Measurements from ENCODE around the gene ARL4A. TPM values are rescaled to one million over a fixed set of nuclear protein-coding genes. Genes with fewer than 3 reads are reported as not detected.

ARL4A gene
- total RNA-seq, 1 experiment from 2014 or later = 39.4 TPM

DNA sequence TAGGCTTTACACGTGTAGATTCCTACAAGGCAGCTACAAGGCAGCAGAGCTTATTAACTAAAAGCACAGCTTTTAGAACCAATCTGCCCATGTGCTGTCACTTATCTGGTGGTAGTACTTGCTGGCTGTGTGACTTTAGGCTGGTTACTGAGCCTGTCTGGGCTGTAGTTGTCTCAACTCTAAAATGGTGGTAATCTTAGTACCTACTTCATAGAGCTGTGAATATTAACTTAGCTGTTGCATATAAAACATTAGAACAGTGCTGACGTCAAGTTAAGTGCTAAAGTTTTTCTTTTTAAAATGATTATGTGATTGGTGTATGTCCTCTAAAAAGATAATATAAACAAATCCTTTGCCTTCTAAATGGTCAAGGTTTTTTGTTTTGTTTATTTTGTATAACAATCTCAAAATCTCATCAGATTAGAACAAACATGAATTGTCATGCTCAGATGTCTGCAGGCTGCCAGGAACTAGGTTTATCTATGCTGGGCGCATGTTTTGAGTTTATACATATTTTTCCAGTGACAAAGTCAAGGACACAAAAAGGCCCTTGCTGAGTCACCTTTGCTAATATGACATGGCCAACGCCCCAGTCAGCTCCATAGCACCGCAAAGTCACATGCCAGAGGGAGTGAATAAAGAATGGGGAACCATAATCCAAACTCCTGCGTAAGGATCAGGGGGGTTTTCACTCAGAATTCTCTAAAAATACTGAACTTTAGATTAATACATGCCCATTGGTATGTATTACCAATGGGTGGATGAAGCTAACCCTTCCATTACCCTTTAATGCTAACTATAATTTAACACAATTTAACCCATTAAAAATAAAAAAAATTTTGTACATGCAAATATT lies 39.8 kb upstream of the ARL4A start:
- no peaks in the 10 kb centered on the region for H3K36me3 Mint-ChIP-seq (ENCODE audit: insufficient read depth in 1 of 3, low read depth in 3 of 3)
- no peak overlapping the region for H4K91ac ChIP-seq (ENCODE audit: insufficient read length, low read depth, low read length)
- no peak overlapping the region for H2BK20ac ChIP-seq (ENCODE audit: low read depth, low read length, poor library complexity, severe bottlenecking)
- peaks cover 5% of the 10 kb centered on the region; the same call in 1 of the 2 replicates for H3K4me1 ChIP-seq (ENCODE audit: insufficient read depth, low read length)
- DNase-seq = no peak
- no peak overlapping the region for H2AFZ ChIP-seq (ENCODE audit: low read length)
- H3K79me2 ChIP-seq (ENCODE audit: insufficient read depth, low read length) = no peaks in the 10 kb centered on the region
- no peak overlapping the region for H3K23ac ChIP-seq (ENCODE audit: insufficient read length, low read depth, low read length)
- no peak overlapping the region for H3K9ac ChIP-seq (ENCODE audit: extremely low read depth, insufficient read length, low read length)
- H3K4me1 Mint-ChIP-seq = peaks cover 19 to 24% of the 10 kb centered on the region in 2 experiments
- H3T11ph ChIP-seq (ENCODE audit: low read length) = no peak overlapping the region
- no peak overlapping the region for H2AK5ac ChIP-seq (ENCODE audit: insufficient read length, low read length)
- no peaks in the 10 kb centered on the region for H3K79me1 ChIP-seq (ENCODE audit: insufficient read depth, low read depth, low read length, poor library complexity, severe bottlenecking)
- no peak overlapping the region for H4K5ac ChIP-seq (ENCODE audit: insufficient read length, low read depth, low read length)
- H3K4me2 ChIP-seq (ENCODE audit: insufficient read depth, insufficient read length, low read length) = no peak overlapping the region
- no peak overlapping the region for H4K8ac ChIP-seq (replicated peaks; ENCODE audit: insufficient read length, low read depth, low read length)
- H4K20me1 ChIP-seq (ENCODE audit: control insufficient read depth, insufficient read depth, insufficient read length) = no peaks in the 10 kb centered on the region
- H2BK15ac ChIP-seq (ENCODE audit: low read depth, low read length) = no peak overlapping the region
- H3K27ac ChIP-seq (ENCODE audit: insufficient read length, low read depth, low read length) = no peak overlapping the region
- no peak overlapping the region for H2BK12ac ChIP-seq (ENCODE audit: insufficient read length, low read depth, low read length)
- no peaks in the 10 kb centered on the region for H3K27me3 ChIP-seq (ENCODE audit: insufficient read depth, low read length)
- H3K27me3 Mint-ChIP-seq (ENCODE audit: low read depth) = no peaks in the 10 kb centered on the region
- no peak overlapping the region for H3K14ac ChIP-seq (ENCODE audit: insufficient read depth, low read length)
- no peak overlapping the region for H3K4me3 Mint-ChIP-seq
- no peak overlapping the region for H3K27ac Mint-ChIP-seq
- no peak overlapping the region for H3K4ac ChIP-seq (ENCODE audit: low read depth, low read length)
- TF ChIP-seq, protein P1, sequence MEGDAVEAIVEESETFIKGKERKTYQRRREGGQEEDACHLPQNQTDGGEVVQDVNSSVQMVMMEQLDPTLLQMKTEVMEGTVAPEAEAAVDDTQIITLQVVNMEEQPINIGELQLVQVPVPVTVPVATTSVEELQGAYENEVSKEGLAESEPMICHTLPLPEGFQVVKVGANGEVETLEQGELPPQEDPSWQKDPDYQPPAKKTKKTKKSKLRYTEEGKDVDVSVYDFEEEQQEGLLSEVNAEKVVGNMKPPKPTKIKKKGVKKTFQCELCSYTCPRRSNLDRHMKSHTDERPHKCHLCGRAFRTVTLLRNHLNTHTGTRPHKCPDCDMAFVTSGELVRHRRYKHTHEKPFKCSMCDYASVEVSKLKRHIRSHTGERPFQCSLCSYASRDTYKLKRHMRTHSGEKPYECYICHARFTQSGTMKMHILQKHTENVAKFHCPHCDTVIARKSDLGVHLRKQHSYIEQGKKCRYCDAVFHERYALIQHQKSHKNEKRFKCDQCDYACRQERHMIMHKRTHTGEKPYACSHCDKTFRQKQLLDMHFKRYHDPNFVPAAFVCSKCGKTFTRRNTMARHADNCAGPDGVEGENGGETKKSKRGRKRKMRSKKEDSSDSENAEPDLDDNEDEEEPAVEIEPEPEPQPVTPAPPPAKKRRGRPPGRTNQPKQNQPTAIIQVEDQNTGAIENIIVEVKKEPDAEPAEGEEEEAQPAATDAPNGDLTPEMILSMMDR (conservative IDR thresholded peaks at IDR 0.05) = no peak
- no CpG with 5 or more reads among the region's 6 CpGs for WGBS (ENCODE audit: extremely low coverage, insufficient read length, low lambda C conversion rate)
- H3K23me2 ChIP-seq (ENCODE audit: insufficient read length, low read depth, low read length, poor library complexity, severe bottlenecking) = no peaks in the 10 kb centered on the region
- H3K56ac ChIP-seq (ENCODE audit: insufficient read length, low read depth, low read length) = no peak overlapping the region
- no peak overlapping the region for H3K18ac ChIP-seq (ENCODE audit: insufficient read length, low read depth, low read length)
- no peaks in the 10 kb centered on the region for H3K9me3 ChIP-seq (ENCODE audit: control insufficient read depth, low read depth, low read length)
- no peaks in the 10 kb centered on the region for H3K9me3 Mint-ChIP-seq
- H2BK120ac ChIP-seq (ENCODE audit: low read depth, low read length, poor library complexity, severe bottlenecking) = no peak overlapping the region
- no peak overlapping the region for H2BK5ac ChIP-seq (ENCODE audit: insufficient read length, low read length)

Measured in H9 (cell line).